ENCODE results near the gene ITGBL1. TPM values are rescaled to one million over a fixed set of nuclear protein-coding genes. Genes with fewer than 3 reads are reported as not detected.

ITGBL1 gene
- total RNA-seq, 4 donors from 2014 or later: 1.8 to 19.4 (median 2.6) TPM; not detected in 1

- intact Hi-C loops (cut with DNase I; ENCODE audit: low total_unique reads): no loop called here
- Histone ChIP-seq H3K27me3 (no peaks in the 10 kb centered on the region), H3K36me3 (no peaks in the 10 kb centered on the region), H3K27ac (no peak overlapping the region), H3K9me3 (no peaks in the 10 kb centered on the region), H3K4me1 (no peaks in the 10 kb centered on the region), H3K4me3 (no peak overlapping the region)
- TF ChIP-seq CTCF (IDR thresholded peaks at IDR 0.05): no peak
- TF ChIP-seq POLR2A (IDR thresholded peaks at IDR 0.05): no peak
- no peak for DNase-seq
Measured at GRCh38 chr13:101465877-101466276, 13.4 kb downstream of the ITGBL1 start.

GRCh38 chr13:101467415-101467814 is 14.9 kb downstream of the ITGBL1 start:
- no peak for DNase-seq
- TF ChIP-seq POLR2A (IDR thresholded peaks at IDR 0.05): no peak
- no peak for TF ChIP-seq CTCF (IDR thresholded peaks at IDR 0.05)
- intact Hi-C loops (cut with DNase I; ENCODE audit: low total_unique reads): no loop called here
- Histone ChIP-seq H3K27ac (no peak overlapping the region), H3K9me3 (no peaks in the 10 kb centered on the region), H3K4me3 (no peak overlapping the region), H3K4me1 (no peaks in the 10 kb centered on the region), H3K27me3 (no peaks in the 10 kb centered on the region), H3K36me3 (no peaks in the 10 kb centered on the region)

- Histone ChIP-seq H3K4me3 (no peak overlapping the region), H3K36me3 (no peaks in the 10 kb centered on the region), H3K27ac (no peak overlapping the region), H3K4me1 (no peaks in the 10 kb centered on the region), H3K27me3 (no peaks in the 10 kb centered on the region), H3K9me3 (no peaks in the 10 kb centered on the region)
- intact Hi-C loops (cut with DNase I; ENCODE audit: low total_unique reads): loop anchor here (10.0 kb wide), 1 partner anchor 319 kb away; no protein-coding TSS in a partner anchor
- no peak for TF ChIP-seq CTCF (IDR thresholded peaks at IDR 0.05)
- TF ChIP-seq POLR2A (IDR thresholded peaks at IDR 0.05): no peak
- DNase-seq: no peak
Measured at GRCh38 chr13:101473458-101473857, 21.0 kb downstream of the ITGBL1 start.

GRCh38 chr13:101474419-101474957 is 22.0 kb downstream of the ITGBL1 start:
- Histone ChIP-seq H3K9me3 (no peaks in the 10 kb centered on the region), H3K27ac (no peak overlapping the region), H3K36me3 (no peaks in the 10 kb centered on the region), H3K27me3 (no peaks in the 10 kb centered on the region), H3K4me1 (no peaks in the 10 kb centered on the region), H3K4me3 (no peak overlapping the region)
- intact Hi-C loops (cut with DNase I; ENCODE audit: low total_unique reads): loop anchor here (10.0 kb wide), 1 partner anchor 320 kb away; no protein-coding TSS in a partner anchor
- no peak for DNase-seq
- TF ChIP-seq POLR2A (IDR thresholded peaks at IDR 0.05) (no peak), CTCF (IDR thresholded peaks at IDR 0.05) (no peak)

GRCh38 chr13:101475536-101475935 is 23.1 kb downstream of the ITGBL1 start:
- no peak for DNase-seq
- Histone ChIP-seq H3K36me3 (no peaks in the 10 kb centered on the region), H3K4me1 (no peaks in the 10 kb centered on the region), H3K27me3 (no peaks in the 10 kb centered on the region), H3K9me3 (no peaks in the 10 kb centered on the region), H3K4me3 (no peak overlapping the region), H3K27ac (no peak overlapping the region)
- TF ChIP-seq POLR2A (IDR thresholded peaks at IDR 0.05): no peak
- TF ChIP-seq CTCF (IDR thresholded peaks at IDR 0.05): no peak
- intact Hi-C loops (cut with DNase I; ENCODE audit: low total_unique reads): loop anchor here (10.0 kb wide), 1 partner anchor 321 kb away; no protein-coding TSS in a partner anchor
